ENCODE measurements around the gene GSPT1. TPM values are rescaled to one million over a fixed set of nuclear protein-coding genes. Genes with fewer than 3 reads are reported as not detected.
A peak's percentile ranks its signal among the peaks of the same experiment; 100 is the strongest.

Gene GSPT1
- total and polyA plus RNA-seq, 7 donors = 43.8 to 73.5 (median 52.0) TPM

GRCh38 chr16:11862489-11862888 is 53.3 kb downstream of the GSPT1 start:
- DNase-seq = no peak
- peaks cover 0 to 17% (median 11%) of the 10 kb centered on the region in 4 donors for H3K4me1 ChIP-seq
- intact Hi-C loops (cut with DNase I) = no loop called here
- no peak overlapping the region for H3K4me3 ChIP-seq
- H3K36me3 ChIP-seq = no peaks in the 10 kb centered on the region
- H3K9me3 ChIP-seq = no peaks in the 10 kb centered on the region
- WGBS, 2 donors = 85 to 93% methylated on average over 2 of the region's 2 CpGs
- H3K27me3 ChIP-seq = no peaks in the 10 kb centered on the region
- H3K27ac ChIP-seq = no peak overlapping the region
- TF ChIP-seq EP300 (IDR thresholded peaks at IDR 0.05) (no peak), POLR2A (IDR thresholded peaks at IDR 0.05) (no peak), POLR2AphosphoS5 (IDR thresholded peaks at IDR 0.05) (no peak), CTCF (IDR thresholded peaks at IDR 0.05) (no peak)

- intact Hi-C loops (cut with DNase I) = loop anchor here (10.0 kb wide), 1 partner anchor 208 kb away; no protein-coding TSS in a partner anchor
- no peaks in the 10 kb centered on the region for H3K9me3 ChIP-seq
- DNase-seq = no peak
- no peak overlapping the region for H3K27ac ChIP-seq
- H3K36me3 ChIP-seq = peaks cover 0 to 4% (median 0%) of the 10 kb centered on the region in 4 donors
- 67 to 91% methylated on average over 4 of the region's 4 CpGs for WGBS, 2 donors
- TF ChIP-seq POLR2A (IDR thresholded peaks at IDR 0.05) (no peak), CTCF (IDR thresholded peaks at IDR 0.05) (no peak), EP300 (IDR thresholded peaks at IDR 0.05) (no peak)
- H3K27me3 ChIP-seq = no peaks in the 10 kb centered on the region
- no peak overlapping the region for H3K4me3 ChIP-seq
- peaks cover 0 to 39% (median 22%) of the 10 kb centered on the region in 4 donors for H3K4me1 ChIP-seq
Observed at GRCh38 chr16:11857161-11857560, 58.6 kb downstream of the GSPT1 start.

GRCh38 chr16:11852092-11852809 is 63.5 kb downstream of the GSPT1 start:
- H3K4me3 ChIP-seq = peak overlapping the region; percentile 63 to 97 (median 94)
- WGBS, 2 donors = 32 to 44% methylated on average over 33 of the region's 33 CpGs
- H3K36me3 ChIP-seq = peaks cover 2 to 25% (median 11%) of the 10 kb centered on the region in 4 donors
- no peak for DNase-seq
- no peaks in the 10 kb centered on the region for H3K27me3 ChIP-seq
- TF ChIP-seq POLR2AphosphoS5 (IDR thresholded peaks at IDR 0.05) (no peak), EP300 (IDR thresholded peaks at IDR 0.05) (no peak), CTCF (IDR thresholded peaks at IDR 0.05) (no peak), POLR2A (IDR thresholded peaks at IDR 0.05) (no peak)
- peak overlapping the region; percentile 82 to 94 (median 92) for H3K27ac ChIP-seq
- H3K9me3 ChIP-seq = no peaks in the 10 kb centered on the region
- intact Hi-C loops (cut with DNase I) = loop anchor here (5.0 to 10.0 kb wide), 2 partner anchors 125 to 213 kb away; partner anchors contain the start of gene SNX29
- H3K4me1 ChIP-seq = peaks cover 0 to 50% (median 40%) of the 10 kb centered on the region in 4 donors

GRCh38 chr16:11851294-11852091 is 64.3 kb downstream of the GSPT1 start, which contains the start of gene RSL1D1:
Gene RSL1D1, minus strand, starts transcription at chr16:11851542. Its CDS starts 30 bp downstream, at chr16:11851512.
- H3K4me1 ChIP-seq = peaks cover 0 to 45% (median 40%) of the 10 kb centered on the region in 4 donors
- peak in 1 of 4 donors; percentile 64 for TF ChIP-seq EP300 (IDR thresholded peaks at IDR 0.05)
- TF ChIP-seq POLR2AphosphoS5 (IDR thresholded peaks at IDR 0.05) = peak; percentile 95 to 97 (median 95)
- no peak for TF ChIP-seq CTCF (IDR thresholded peaks at IDR 0.05)
- peak; percentile 83 to 87 for TF ChIP-seq POLR2A (IDR thresholded peaks at IDR 0.05)
- peak within 1 kb of the TSS; percentile 82 to 94 (median 92) for H3K27ac ChIP-seq
- 0 to 1% methylated on average over 57 of the region's 57 CpGs for WGBS, 2 donors
- H3K27me3 ChIP-seq = no peaks in the 10 kb centered on the region
- peak within 1 kb of the TSS; percentile 63 to 97 (median 94) for H3K4me3 ChIP-seq
- peak; percentile 96 for DNase-seq
- intact Hi-C loops (cut with DNase I) = loop anchor here (1.0 to 10.0 kb wide), 5 partner anchors 55 to 213 kb away; partner anchors contain the start of genes SNX29, TXNDC11 and ZC3H7A
- H3K36me3 ChIP-seq = peaks cover 10 to 33% (median 18%) of the 10 kb centered on the region in 4 donors
- no peaks in the 10 kb centered on the region for H3K9me3 ChIP-seq

Data from sigmoid colon (tissue), 7 donors.